ENCODE measurements around the gene FGF12. TPM values are rescaled to one million over a fixed set of nuclear protein-coding genes. Genes with fewer than 3 reads are reported as not detected.
A peak's percentile ranks its signal among the peaks of the same experiment; 100 is the strongest.

The FGF12 gene
- total RNA-seq, 1 experiment from 2014 or later = 9.7 TPM

GRCh38 chr3:192090586-192090985, 636.8 kb downstream of the FGF12 start:
- CTCF ChIA-PET = no interaction called here
- no peak overlapping the region for H3K4me3 Mint-ChIP-seq (ENCODE audit: low read depth, unreplicated experiment)

More at GRCh38 chr3:192090586-192090985, 636.8 kb downstream of the FGF12 start:
- H3K9me3 Mint-ChIP-seq (ENCODE audit: low read depth, unreplicated experiment) = no peaks in the 10 kb centered on the region
- DNase-seq = peak; percentile 33
- no TSS peak for BruUV-seq (replicated peaks)
- H3K27ac Mint-ChIP-seq (ENCODE audit: unreplicated experiment) = no peak overlapping the region
- intact Hi-C loops (cut with micrococcal nuclease; ENCODE audit: unreplicated experiment) = no loop called here
- no peaks in the 10 kb centered on the region for H3K36me3 Mint-ChIP-seq (ENCODE audit: insufficient read depth, unreplicated experiment)
- peaks cover 16% of the 10 kb centered on the region for H3K4me1 Mint-ChIP-seq (ENCODE audit: low read depth, unreplicated experiment)
- no peaks in the 10 kb centered on the region for H3K27me3 Mint-ChIP-seq (ENCODE audit: unreplicated experiment)
- peak; percentile 41 for TF ChIP-seq CTCF (IDR thresholded peaks at IDR 0.05; ENCODE audit: unreplicated experiment)

Other genes starting within 250 kb of the FGF12 start
- gene MB21D2, start 190.3 kb upstream of the FGF12 start, total RNA-seq (2022) = 11.9 and 12.6 TPM in 2 replicates

Measured in Calu3 (cell line).